ENCODE data around the gene WT1. TPM values are rescaled to one million over a fixed set of nuclear protein-coding genes. Genes with fewer than 3 reads are reported as not detected.

Gene WT1
- total and polyA plus RNA-seq, 2 of the 13 experiments (the other 11 are each of a cell fraction or from before 2014, with no cell fraction given): 0.15 to 0.31 TPM

GRCh38 chr11:32434356-32435151 is 785 bp downstream of the WT1 start (continued):
- TF ChIP-seq ZNF800 (CRISPR knock-in tag; IDR thresholded peaks at IDR 0.05) (peak; percentile 50; the same call in 1 of the 2 replicates), PATZ1 (CRISPR knock-in tag; IDR thresholded peaks at IDR 0.05) (no peak), HNF4A (CRISPR knock-in tag; IDR thresholded peaks at IDR 0.05) (no peak), HNF4G (IDR thresholded peaks at IDR 0.05; ENCODE audit: borderline replicate concordance, low read depth, low read length) (peak; percentile 19; the same call in 1 of the 2 replicates), HNF4G (CRISPR knock-in tag; IDR thresholded peaks at IDR 0.05; ENCODE audit: borderline replicate concordance, low read depth) (no peak), CCDC6 (CRISPR knock-in tag; IDR thresholded peaks at IDR 0.05) (0 out of 2 replicates have a peak, but pooled peaks have one; percentile 37), ZBTB2 (CRISPR knock-in tag; IDR thresholded peaks at IDR 0.05; ENCODE audit: low read depth) (peak; percentile 35; the same call in 1 of the 2 replicates), RARA (CRISPR knock-in tag; IDR thresholded peaks at IDR 0.05) (no peak), ZNF674 (CRISPR knock-in tag; IDR thresholded peaks at IDR 0.05; ENCODE audit: low read depth) (no peak), LRRFIP1 (CRISPR knock-in tag; conservative IDR thresholded peaks at IDR 0.05) (no peak), TBX3 (IDR thresholded peaks at IDR 0.05; ENCODE audit: borderline replicate concordance) (no peak), ZNF660 (CRISPR knock-in tag; IDR thresholded peaks at IDR 0.05; ENCODE audit: borderline replicate concordance, low read depth) (no peak), ZNF33A (CRISPR knock-in tag; IDR thresholded peaks at IDR 0.05; ENCODE audit: borderline replicate concordance) (no peak)
- TF ChIP-seq, protein P1, sequence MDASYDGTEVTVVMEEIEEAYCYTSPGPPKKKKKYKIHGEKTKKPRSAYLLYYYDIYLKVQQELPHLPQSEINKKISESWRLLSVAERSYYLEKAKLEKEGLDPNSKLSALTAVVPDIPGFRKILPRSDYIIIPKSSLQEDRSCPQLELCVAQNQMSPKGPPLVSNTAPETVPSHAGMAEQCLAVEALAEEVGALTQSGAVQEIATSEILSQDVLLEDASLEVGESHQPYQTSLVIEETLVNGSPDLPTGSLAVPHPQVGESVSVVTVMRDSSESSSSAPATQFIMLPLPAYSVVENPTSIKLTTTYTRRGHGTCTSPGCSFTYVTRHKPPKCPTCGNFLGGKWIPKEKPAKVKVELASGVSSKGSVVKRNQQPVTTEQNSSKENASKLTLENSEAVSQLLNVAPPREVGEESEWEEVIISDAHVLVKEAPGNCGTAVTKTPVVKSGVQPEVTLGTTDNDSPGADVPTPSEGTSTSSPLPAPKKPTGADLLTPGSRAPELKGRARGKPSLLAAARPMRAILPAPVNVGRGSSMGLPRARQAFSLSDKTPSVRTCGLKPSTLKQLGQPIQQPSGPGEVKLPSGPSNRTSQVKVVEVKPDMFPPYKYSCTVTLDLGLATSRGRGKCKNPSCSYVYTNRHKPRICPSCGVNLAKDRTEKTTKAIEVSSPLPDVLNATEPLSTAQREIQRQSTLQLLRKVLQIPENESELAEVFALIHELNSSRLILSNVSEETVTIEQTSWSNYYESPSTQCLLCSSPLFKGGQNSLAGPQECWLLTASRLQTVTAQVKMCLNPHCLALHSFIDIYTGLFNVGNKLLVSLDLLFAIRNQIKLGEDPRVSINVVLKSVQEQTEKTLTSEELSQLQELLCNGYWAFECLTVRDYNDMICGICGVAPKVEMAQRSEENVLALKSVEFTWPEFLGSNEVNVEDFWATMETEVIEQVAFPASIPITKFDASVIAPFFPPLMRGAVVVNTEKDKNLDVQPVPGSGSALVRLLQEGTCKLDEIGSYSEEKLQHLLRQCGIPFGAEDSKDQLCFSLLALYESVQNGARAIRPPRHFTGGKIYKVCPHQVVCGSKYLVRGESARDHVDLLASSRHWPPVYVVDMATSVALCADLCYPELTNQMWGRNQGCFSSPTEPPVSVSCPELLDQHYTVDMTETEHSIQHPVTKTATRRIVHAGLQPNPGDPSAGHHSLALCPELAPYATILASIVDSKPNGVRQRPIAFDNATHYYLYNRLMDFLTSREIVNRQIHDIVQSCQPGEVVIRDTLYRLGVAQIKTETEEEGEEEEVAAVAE (CRISPR knock-in tag; IDR thresholded peaks at IDR 0.05; ENCODE audit: borderline replicate concordance): no peak

Data from HepG2 (cell line).